ENCODE results near the gene SMYD1. TPM values are rescaled to one million over a fixed set of nuclear protein-coding genes. Genes with fewer than 3 reads are reported as not detected.

The SMYD1 gene
- total and polyA plus RNA-seq, 2 donors (not counting 1 experiment from before 2014, with no cell fraction given) = not detected

DNA sequence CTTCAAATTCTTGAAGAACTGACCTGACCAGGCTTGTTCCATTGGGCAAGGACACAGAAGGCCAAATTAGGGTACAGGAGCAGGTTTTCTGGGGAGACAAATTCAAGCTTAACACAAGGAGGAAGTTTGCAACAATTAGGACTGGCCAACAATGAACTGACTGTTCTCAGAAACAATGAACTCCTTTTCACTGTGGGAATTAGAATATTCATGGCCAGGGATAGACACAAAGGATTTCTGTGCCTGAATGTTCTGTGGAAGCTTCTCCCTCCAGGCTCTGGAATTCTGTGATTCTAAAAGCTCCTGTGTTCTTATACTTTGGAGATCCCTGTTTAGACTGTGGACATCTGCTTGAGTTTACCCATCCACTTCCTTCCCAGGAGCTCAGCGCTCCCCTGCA, 15.2 kb downstream of the SMYD1 start:
- H3K4me1 ChIP-seq (ENCODE audit: control insufficient read depth in 2 of 2, insufficient read depth in 2 of 2, low read length in 2 of 2) = no peaks in the 10 kb centered on the region
- H3K27ac ChIP-seq (ENCODE audit: low read length in 2 of 2) = no peak overlapping the region
- ATAC-seq (ENCODE audit: low read depth) (no peak), DNase-seq (no peak)
- H3K27ac Mint-ChIP-seq = no peak overlapping the region
- no peaks in the 10 kb centered on the region for H3K79me2 ChIP-seq (ENCODE audit: control insufficient read depth, insufficient read depth, low read length)
- H3K4me3 Mint-ChIP-seq = no peak overlapping the region
- intact Hi-C loops (cut with micrococcal nuclease) = no loop called here
- no peak overlapping the region for H3K4me3 ChIP-seq (ENCODE audit: control extremely low read depth in 1 of 5, extremely low read depth in 1 of 5, insufficient read depth in 1 of 5, low read depth in 2 of 5, low read length in 4 of 5)
- no peak overlapping the region for H2AFZ ChIP-seq (ENCODE audit: insufficient read depth, low read depth, low read length, poor library complexity, severe bottlenecking)
- H3K4me2 ChIP-seq (replicated peaks; ENCODE audit: low read depth, low read length, poor library complexity, severe bottlenecking) = no peak overlapping the region
- POLR2A ChIA-PET = no interaction called here
- H3K27me3 Mint-ChIP-seq = peaks cover 4% of the 10 kb centered on the region
- H3K27me3 ChIP-seq (replicated peaks in 1 of 4; ENCODE audit: control extremely low read depth in 1 of 4, control insufficient read depth in 3 of 4, insufficient read depth in 4 of 4, low read length in 3 of 4) = no peaks in the 10 kb centered on the region
- CTCF ChIA-PET = no interaction called here
- no peak for TF ChIP-seq EZH2 (IDR thresholded peaks at IDR 0.05; ENCODE audit: borderline replicate concordance, insufficient read depth, low read depth, low read length, poor library complexity, severe bottlenecking)
- TF ChIP-seq, protein P1, sequence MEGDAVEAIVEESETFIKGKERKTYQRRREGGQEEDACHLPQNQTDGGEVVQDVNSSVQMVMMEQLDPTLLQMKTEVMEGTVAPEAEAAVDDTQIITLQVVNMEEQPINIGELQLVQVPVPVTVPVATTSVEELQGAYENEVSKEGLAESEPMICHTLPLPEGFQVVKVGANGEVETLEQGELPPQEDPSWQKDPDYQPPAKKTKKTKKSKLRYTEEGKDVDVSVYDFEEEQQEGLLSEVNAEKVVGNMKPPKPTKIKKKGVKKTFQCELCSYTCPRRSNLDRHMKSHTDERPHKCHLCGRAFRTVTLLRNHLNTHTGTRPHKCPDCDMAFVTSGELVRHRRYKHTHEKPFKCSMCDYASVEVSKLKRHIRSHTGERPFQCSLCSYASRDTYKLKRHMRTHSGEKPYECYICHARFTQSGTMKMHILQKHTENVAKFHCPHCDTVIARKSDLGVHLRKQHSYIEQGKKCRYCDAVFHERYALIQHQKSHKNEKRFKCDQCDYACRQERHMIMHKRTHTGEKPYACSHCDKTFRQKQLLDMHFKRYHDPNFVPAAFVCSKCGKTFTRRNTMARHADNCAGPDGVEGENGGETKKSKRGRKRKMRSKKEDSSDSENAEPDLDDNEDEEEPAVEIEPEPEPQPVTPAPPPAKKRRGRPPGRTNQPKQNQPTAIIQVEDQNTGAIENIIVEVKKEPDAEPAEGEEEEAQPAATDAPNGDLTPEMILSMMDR (IDR thresholded peaks at IDR 0.05) = no peak
- no peaks in the 10 kb centered on the region for H3K4me1 Mint-ChIP-seq
- H4K20me1 ChIP-seq (ENCODE audit: control insufficient read depth, insufficient read depth, low read length, poor library complexity, severe bottlenecking) = no peaks in the 10 kb centered on the region
- no peaks in the 10 kb centered on the region for H3K9me3 ChIP-seq (ENCODE audit: control extremely low read depth in 1 of 3, control insufficient read depth in 2 of 3, insufficient read depth in 1 of 3, low read length in 2 of 3)
- no peaks in the 10 kb centered on the region for H3K9me3 Mint-ChIP-seq (ENCODE audit: insufficient read depth)
- no peaks in the 10 kb centered on the region for H3K36me3 ChIP-seq (replicated peaks in 1 of 2; ENCODE audit: control extremely low read depth in 1 of 2, control insufficient read depth in 1 of 2, extremely low read depth in 1 of 2, insufficient read depth in 2 of 2, low read length in 1 of 2)
- no peak overlapping the region for H3K9ac ChIP-seq (ENCODE audit: low read length)
- WGBS (ENCODE audit: insufficient coverage) = 100% methylated on average over 1 of the region's 1 CpG

DNA sequence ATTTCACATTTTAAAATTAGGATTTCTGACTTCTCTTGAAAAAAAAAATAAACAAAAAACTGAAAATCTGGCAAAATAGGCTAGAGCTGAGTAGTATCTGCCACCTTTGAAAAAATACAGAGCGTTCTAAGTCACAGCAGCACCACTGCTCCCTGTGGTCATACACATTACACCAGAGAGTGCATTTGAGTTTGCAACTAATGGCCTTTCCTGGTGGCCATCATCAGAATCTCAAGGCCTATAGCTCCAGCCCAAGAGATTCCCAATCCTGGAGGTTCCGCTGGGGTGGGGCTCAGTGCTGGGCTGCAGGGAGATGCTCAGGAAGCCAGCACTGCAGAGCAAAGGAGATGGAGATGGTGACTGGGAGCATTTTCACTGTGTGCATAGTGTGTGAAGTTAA, 17.5 kb downstream of the SMYD1 start:
- Mint-ChIP-seq H3K4me1 (peaks cover 4% of the 10 kb centered on the region), H3K9me3 (ENCODE audit: insufficient read depth) (no peaks in the 10 kb centered on the region), H3K4me3 (no peak overlapping the region), H3K27me3 (peaks cover 4% of the 10 kb centered on the region), H3K27ac (no peak overlapping the region)
- Histone ChIP-seq H3K27me3 (replicated peaks in 1 of 4; ENCODE audit: control extremely low read depth in 1 of 4, control insufficient read depth in 3 of 4, insufficient read depth in 4 of 4, low read length in 3 of 4) (no peaks in the 10 kb centered on the region), H3K79me2 (ENCODE audit: control insufficient read depth, insufficient read depth, low read length) (no peaks in the 10 kb centered on the region), H3K4me3 (ENCODE audit: control extremely low read depth in 1 of 5, extremely low read depth in 1 of 5, insufficient read depth in 1 of 5, low read depth in 2 of 5, low read length in 4 of 5) (no peak overlapping the region), H3K9ac (ENCODE audit: low read length) (no peak overlapping the region), H4K20me1 (ENCODE audit: control insufficient read depth, insufficient read depth, low read length, poor library complexity, severe bottlenecking) (no peaks in the 10 kb centered on the region), H3K4me2 (replicated peaks; ENCODE audit: low read depth, low read length, poor library complexity, severe bottlenecking) (no peak overlapping the region), H2AFZ (ENCODE audit: insufficient read depth, low read depth, low read length, poor library complexity, severe bottlenecking) (no peak overlapping the region), H3K36me3 (replicated peaks in 1 of 2; ENCODE audit: control extremely low read depth in 1 of 2, control insufficient read depth in 1 of 2, extremely low read depth in 1 of 2, insufficient read depth in 2 of 2, low read length in 1 of 2) (no peaks in the 10 kb centered on the region), H3K9me3 (ENCODE audit: control extremely low read depth in 1 of 3, control insufficient read depth in 2 of 3, insufficient read depth in 1 of 3, low read length in 2 of 3) (no peaks in the 10 kb centered on the region), H3K4me1 (ENCODE audit: control insufficient read depth in 2 of 2, insufficient read depth in 2 of 2, low read length in 2 of 2) (peaks cover 0 to 4% of the 10 kb centered on the region in 2 donors), H3K27ac (ENCODE audit: low read length in 2 of 2) (no peak overlapping the region)
- DNase-seq (no peak), ATAC-seq (ENCODE audit: low read depth) (no peak)
- intact Hi-C loops (cut with micrococcal nuclease) = no loop called here
- TF ChIP-seq EZH2 (IDR thresholded peaks at IDR 0.05; ENCODE audit: borderline replicate concordance, insufficient read depth, low read depth, low read length, poor library complexity, severe bottlenecking) = no peak
- TF ChIP-seq, protein P1 (IDR thresholded peaks at IDR 0.05) = no peak
- WGBS (ENCODE audit: insufficient coverage) = 100% methylated on average over 1 of the region's 2 CpGs
- POLR2A ChIA-PET = no interaction called here
- CTCF ChIA-PET = no interaction called here

All from B cell (primary cell).